SH-SY5Y (cell line): ENCODE results near the gene SHROOM2.

Experiments
- GATA2 ChIP-seq: IDR thresholded peaks from 2 replicates; pipeline ENCODE4 v1.6.1; 2011; ENCODE audit warnings: mild to moderate bottlenecking, low read depth, low read length
- GATA3 ChIP-seq: IDR thresholded peaks from 2 replicates; pipeline ENCODE4 v1.6.1; 2011; ENCODE audit warnings: low read depth, mild to moderate bottlenecking, low read length, moderate library complexity

GRCh38 chrX:9856588-9856987 lies 70.4 kb downstream of the SHROOM2 start:
- no peak for TF ChIP-seq GATA2
- TF ChIP-seq GATA3: no peak
